Activated CD4-positive, CD25-positive, alpha-beta regulatory T cell (primary cell): Measurements from ENCODE around the gene ASTL.
A peak's percentile ranks its signal among the peaks of the same experiment; 100 is the strongest.
"Not testable (repeated sequence)": the region's sequence is repeated elsewhere in the genome, so short reads cannot be mapped to it uniquely, and the experiment has no call there.

ENCODE experiments used
- DNase-seq, 4 experiments: peaks; one replicate each; lab custom pipeline; 2025; lab: John Stamatoyannopoulos, UW

Gene ASTL

DNA sequence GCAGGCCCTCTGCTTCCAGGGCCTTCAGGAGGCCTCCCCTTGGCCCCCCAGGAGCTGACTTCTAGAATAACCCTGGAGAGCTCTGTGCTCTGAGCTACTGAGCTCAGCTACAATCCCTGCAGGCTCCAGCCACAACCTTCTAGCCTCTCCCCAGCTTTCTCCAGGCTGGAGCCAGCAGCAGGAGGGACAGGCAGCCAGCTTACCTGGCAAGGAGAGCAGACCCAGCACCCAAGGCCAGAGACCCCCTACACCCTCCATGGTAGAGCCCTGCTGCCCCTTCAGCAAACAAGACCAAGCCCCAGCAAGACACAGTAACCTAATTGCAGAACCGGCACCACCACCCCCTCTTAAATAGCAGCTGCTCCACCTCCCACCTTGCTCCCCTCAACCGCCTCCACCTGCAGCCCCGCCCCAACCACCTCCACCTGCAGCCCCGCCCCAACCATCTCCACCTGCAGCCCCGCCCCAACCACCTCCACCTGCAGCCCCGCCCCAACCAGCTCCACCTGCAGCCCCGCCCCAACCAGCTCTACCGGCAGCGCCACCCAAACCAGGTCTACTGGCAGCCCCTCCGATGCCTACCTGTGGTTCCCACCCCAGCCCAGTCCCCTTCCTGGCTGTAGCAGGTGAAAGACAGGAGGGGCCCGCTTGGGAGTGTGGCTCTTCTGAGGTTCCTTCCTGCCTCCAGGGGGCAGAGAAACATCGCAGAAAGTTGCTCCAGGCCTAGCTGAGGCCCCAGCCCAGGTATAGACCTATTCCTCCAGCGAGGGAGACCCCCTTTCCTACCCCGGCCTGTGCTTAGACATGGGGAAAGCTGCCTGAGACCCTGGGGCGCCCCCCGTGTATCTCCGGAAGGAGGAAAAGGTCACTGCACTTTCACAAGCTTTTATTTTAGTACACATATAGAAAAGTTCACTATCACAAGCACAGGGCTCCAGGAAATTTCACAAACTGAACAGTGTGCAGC lies at the start of gene ASTL:
TSS of gene ASTL (minus strand) at position 324 of the 967 bp plus-strand sequence. CDS start at position 258, 66 bp downstream.
- peak; percentile 26 to 49 (median 44) for DNase-seq

DNA sequence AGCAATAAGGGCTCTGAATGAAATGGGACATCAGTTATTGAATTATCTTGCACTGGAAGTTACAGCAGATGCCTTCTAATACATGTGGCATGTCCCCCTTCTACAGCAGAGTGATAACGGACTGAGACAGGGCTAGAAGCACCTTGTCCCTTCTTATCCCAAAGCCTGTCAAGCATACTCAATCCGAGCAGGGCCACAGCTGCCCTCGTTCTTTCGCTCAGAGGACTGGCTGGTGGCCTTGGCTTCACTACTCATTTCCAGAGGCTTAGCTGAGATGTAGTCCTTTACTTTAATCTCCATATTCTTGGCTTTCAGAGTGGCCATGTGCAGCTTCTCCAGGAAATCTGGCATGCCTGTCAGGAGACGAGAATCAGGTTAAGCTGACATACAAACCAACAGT lies 48.3 kb upstream of the ASTL start:
- no peak for DNase-seq

DNA sequence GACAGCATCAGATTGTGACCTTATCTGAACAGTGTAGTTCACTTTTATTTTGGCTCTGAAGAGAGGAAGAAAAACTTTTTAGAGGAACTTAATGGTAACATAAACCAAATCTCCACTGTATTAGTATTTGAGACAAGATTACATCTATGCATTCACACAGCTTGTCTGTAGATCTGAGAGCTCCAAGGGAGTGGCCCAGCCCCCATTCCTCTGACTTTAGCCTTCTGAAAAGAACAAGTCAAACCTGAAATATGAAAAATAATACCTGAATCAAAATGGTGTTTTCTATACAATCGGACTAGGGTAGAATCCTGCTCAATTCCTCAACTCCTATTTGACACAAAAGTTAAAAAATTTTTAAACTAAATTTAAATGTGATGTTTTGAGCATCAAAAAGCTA lies 47.2 kb upstream of the ASTL start:
- no peak for DNase-seq

GRCh38 chr2:96184989-96185388 lies 46.7 kb upstream of the ASTL start:
- no peak for DNase-seq

DNA sequence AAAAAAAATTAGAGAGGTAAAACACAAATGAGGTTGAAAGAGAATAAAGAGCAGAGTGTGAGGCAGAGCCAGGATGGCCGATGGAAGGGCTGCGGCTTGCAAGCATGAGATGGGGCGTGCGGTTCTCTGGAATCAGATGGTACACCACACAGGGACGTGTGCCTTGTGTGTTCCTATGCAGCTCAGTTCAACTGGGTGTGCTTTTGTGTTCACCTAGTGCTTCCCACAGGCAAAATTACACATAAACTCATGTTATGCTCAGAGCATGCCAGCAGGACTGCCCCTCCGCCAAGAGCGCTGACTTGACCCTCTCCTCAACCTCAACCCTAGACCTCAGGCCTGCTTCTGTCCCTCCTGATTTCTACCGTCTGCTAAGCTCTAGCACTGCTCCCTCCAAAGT lies 45.9 kb upstream of the ASTL start:
- DNase-seq, result no peak

- no peak for DNase-seq
These were observed 43.2 kb upstream of the ASTL start for GRCh38 chr2:96181529-96181928.

GRCh38 chr2:96180521-96180920 lies 42.2 kb upstream of the ASTL start:
- no peak for DNase-seq

DNA sequence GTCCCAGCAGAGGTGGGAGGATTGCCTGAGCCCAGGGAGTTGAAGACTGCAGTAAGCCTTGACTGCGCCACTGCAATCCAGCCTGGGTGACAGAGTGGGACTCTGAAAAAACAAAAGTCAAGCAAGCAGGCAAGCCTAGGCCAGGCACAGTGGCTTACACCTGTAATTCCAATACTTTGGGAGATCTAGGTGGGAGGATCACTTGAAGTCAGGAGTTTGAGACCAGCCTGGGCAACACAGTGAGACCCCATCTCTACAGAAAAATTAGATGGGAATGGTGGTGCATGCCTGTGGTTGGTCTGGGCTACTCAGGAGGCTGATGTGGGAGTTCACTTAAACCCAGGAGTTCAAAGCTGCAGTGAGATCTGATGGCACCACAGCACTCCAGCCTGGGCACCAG lies 41.7 kb upstream of the ASTL start:
- no peak for DNase-seq

GRCh38 chr2:96176661-96177060 lies 38.4 kb upstream of the ASTL start:
- DNase-seq, result no peak

- no peak for DNase-seq
These were observed 37.6 kb upstream of the ASTL start for GRCh38 chr2:96175951-96176350.

DNA sequence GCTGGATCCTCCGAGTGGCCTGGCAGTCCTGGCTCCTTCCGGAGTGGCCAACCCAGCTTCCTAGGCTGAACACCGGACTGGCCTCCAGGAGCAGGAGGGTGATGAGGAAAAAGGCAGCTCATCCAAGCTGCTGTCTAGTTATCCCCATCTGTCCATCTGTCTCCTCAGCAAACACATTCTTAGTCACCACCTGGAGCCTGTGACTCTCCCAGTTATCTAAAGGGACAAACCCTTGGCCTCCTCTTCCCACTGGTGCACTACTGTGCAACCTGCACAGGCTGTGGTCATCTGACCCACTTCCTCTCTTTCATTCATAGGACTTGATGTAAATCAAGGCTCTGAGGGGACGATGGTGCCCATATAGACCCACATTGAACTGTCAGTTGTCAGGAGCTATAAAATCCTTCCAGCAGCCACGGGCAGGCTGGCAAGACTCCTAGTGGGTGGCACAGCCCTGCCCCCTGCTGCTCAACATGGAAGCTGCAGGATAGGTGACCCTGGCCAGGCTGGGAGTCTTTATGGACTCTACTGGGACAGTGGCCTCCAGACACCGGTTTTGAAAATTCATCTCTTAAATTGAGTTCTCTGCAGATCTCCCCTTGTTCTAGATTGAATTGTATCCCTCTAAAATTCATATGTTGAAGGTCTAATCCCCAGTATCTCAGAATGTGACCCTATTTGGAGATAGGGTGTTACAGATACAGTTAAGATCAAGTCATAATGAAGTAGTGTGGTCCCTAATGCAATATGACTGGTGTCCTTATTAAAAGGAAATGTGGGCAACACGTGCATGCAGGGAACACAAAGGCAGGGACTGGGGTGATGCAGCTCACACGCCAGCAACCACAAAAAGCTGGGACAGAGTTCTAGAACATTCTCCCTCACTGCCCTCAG lies 36.2 kb upstream of the ASTL start:
- peak; percentile 62 to 76 (median 68) for DNase-seq

GRCh38 chr2:96171831-96172230 lies 33.5 kb upstream of the ASTL start:
- DNase-seq, result no peak

- DNase-seq, result no peak
These were observed 32.3 kb upstream of the ASTL start for GRCh38 chr2:96170626-96171025.

DNA sequence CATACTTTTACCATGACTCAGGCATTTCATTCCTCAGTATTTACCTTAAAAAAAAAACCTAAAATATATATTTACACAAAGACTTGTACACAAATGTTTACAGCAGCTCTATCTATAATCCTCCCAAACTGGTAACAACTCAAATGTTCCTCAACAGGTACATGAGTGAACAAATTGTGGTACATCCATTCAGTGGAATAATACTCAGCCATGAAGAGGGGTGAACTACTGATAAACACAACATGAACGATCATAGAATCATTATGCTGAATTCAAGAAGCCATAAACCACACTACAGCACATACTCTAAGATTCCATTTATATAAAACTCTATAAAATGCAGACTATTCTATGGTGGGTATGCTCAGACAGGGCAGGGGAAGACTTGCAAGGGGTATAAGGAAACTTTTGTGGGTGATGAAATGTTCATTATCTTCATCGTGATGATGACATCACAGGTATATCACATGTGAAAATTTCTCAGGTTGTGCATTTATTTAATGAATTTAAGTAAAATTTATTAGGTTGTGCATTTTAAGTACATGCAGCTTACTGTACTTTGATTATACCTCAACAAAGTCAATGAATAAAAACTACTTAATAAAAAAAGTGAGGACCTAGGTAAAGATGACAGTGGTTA lies 31.7 kb upstream of the ASTL start:
- no peak for DNase-seq

GRCh38 chr2:96167407-96168013 lies 29.2 kb upstream of the ASTL start:
- no peak for DNase-seq

DNA sequence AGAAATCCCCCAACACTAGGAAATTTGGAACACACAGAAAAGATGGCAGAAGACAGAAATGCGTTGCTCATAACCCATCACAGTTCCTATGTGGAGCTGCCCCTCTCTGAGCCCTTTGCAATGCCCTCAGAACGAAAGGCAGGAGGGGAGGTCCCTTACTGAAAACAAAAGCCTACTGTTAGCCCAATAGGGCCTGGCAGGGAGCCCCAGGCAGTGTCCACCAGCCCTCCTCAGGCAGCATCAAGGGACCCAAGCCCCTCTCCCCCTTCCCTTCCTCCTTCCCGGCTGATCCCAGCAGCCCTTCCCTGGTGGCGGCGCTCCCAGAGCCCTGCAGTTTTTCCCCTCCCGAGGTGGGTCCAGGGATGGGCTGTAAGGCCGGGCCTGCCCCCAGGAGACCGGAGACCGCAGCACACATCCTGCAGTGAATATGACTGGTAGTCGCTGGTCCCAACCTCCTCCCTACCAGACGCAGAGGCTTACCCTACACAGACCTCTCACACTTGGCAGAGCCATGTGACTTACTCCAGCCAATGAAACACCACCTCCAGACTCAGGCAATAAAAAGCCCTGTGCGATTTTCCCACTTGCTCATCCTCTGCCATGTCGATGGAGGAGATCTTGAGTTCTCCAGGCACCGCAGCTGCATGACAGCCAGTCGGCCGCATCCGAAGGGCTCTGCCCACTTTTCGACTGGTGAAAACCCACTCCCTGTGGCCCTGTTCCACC lies 26.3 kb upstream of the ASTL start:
- DNase-seq, result peak in 3 of 4 experiments; percentile 18 to 34 (median 30)

- peak; percentile 40 to 58 (median 53) for DNase-seq
These were observed 25.6 kb upstream of the ASTL start for GRCh38 chr2:96163768-96164429.

DNA sequence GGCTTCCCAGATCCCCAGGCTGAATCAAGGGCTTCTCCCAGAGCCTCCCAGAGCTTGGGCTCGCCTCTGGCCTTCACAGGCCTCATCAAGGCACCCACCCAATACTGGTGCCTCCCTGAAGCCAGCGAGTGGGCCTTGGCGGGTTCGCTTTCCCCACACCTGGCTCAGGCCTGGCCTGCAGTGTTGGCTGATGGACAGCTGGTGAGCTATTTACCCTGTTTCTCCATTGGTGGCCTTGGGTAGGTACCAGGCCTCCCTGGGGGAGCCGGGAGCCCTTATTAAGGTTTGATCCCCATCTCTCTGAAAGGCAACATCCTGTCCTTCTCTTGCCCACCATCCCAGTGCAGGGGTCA lies 25.1 kb upstream of the ASTL start:
- no peak for DNase-seq

- DNase-seq, result no peak
These were observed 23.6 kb upstream of the ASTL start for GRCh38 chr2:96161898-96162297.

GRCh38 chr2:96160366-96160765 lies 22.1 kb upstream of the ASTL start:
- not testable (repeated sequence) for DNase-seq
